ENCODE results near the gene CHMP1A.
"Not testable (repeated sequence)": the region's sequence is repeated elsewhere in the genome, so short reads cannot be mapped to it uniquely, and the experiment has no call there.

CHMP1A gene

DNA sequence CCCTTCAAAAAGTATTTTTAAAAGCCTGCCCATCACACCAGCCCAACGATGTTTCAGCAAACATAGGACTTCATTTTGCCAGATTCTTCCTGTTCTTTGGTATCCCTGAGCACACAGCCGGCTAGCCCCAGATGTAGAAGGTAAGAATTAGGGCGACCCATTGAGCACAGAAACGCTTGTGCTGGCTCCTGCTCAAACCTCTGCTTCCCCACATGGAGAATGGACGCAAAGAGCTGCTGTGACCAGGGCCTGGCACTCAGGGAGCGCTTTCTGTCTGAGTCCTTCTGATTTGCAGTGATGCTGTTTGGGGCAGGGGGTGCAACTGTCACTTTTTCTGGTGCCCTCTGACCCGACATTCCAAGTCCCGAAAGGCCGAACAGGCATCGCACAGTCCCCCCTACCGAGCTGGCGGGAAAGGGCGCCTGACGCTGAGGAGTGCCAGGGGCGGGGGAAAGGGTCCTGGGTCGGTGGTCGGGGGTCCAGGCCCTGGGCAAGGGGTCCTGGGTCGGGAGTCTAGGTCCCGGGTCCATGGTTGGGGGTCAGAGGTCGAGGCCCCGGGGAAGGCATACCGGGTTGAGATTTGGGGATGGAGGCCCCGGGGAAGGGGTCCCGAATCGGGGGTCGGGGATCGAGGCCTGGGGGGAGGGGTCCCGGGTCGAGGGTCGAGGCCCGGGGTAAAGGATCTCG, 930 bp downstream of the CHMP1A start:
- DNase-seq = no peak

DNA sequence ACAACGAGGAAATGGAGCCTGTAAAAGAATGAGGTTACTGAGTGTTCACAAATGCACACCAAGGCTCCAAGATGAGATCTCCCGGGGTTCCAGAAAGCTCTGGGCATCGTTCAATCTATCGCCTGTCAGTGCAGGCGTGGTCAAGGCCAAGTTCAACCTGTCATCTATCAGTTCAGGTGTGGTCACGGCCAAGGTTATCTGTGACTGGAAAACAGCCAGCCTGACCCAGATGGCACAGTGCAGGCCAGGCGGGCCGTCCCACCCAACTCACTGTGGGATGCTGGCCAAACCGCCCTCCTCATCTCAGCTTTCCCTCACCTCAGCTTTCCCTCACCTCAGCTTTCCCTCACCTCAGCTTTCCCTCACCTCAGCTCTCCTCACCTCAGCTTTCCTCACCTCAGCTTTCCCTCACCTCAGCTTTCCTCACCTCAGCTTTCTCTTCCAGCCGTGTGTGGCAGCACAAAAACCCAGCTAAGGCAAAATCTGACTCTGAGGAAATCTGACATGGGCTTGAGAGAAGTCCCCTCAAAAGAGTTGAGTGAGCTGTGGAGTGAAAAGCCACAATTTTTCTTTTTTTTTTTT, 2.4 kb downstream of the CHMP1A start:
- DNase-seq = no peak

DNA sequence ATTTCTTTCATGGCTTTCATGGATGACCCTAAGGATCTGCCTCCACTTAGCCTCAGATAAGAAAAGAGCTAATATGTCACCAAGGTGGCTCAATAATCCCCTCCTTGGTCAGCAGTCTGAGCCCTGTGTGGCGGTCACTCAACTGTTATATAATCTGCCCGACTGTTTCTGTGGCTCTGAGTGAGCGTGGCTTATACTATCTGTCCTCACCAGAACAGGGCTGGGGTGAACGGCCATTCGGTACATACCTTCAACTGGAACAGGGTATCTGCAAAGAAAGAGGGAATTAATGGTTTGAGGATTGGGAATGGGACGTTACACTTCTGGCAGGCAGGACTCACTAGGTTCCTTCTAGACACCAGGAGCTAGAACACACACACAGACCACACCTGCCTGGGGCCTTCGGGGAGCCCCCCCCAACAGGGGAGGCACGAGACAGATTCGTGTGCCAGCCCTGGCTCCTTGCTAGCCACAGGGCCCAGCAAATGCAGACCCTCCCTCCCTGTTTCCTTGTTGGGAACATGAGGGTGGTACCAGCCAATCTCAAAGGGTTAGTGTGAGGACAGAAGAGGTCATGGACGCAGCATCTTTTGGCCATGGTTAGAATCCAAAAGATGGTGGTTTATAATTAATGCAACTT, 3.7 kb downstream of the CHMP1A start:
- DNase-seq = no peak

DNA sequence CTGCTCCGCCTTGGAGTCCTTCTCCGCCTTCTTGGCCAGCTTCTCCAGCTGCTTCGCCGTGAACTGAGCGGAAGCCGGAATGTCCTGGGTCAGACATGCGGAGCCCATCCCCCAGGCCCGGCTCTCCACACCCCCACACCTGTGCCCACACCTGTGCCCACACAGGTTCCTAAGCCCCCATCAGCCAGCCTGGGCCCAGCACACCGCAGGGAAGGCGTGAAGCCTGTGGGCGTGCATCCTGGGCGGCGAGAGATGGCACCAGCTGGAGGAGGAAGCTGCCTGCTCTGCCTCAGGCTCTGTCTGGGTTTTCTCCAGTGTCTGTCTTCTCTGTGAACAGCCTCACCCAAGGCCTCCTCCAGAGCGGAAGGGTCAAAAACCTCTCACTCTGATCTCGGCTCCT, 5.9 kb downstream of the CHMP1A start:
- no peak for DNase-seq

DNA sequence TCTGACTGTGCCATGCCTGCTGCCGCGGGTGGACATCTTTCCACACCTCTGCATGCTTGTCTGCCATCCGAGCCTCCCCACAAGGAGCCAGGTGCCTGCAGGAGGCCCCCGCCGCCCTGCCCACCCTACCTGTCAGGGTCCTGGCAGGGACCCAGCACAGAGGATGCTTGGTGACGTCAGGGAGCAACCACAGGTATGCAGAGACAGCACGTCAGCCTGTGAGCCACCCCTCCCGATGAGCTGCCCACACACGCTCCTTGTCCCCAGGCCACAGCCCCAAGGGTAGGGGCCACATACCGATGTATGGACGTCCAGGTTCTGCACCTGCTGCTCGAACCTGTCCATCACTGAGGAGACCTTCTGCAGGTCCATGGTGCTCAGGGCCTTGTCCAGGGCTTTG, 10.6 kb downstream of the CHMP1A start:
- no peak for DNase-seq

DNA sequence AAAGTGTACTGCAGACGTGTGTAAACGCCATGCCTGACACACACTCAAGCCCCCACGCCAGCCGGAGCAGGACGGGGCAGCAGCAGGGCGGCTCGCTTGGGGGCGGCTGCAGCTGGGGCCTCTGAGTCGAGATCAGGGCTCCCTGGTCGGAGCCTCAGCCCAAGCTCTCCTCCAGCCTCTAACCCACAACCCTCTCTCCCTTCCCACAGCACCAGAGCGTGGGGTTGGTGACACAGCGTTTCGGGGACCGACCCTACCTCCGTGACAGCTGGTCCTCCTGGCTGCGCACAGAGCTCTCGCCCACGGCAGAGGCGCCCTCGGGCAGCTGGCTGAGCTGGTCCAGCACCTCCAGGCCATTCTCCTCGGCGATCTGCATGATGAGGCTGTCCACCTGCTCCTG, 11.2 kb downstream of the CHMP1A start:
- no peak for DNase-seq

DNA sequence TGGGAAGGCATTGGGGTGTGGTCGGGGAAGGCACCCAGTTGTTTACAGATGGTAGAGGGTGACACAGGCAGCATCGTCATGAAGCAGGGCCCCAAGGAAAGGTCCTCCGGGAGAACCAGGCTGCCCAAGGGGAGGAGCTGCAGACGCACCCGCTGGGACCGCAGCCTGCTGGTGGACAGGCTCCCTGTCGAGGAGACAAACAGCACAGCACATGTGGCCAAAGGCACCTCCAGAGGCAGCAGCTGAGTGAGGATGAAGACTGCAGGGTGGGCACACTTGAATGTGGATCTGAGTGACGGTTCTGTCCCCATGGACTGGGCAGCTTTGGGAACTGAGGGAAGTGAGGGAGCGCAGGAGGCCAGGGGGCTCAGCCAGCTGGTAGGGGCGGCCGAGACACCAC, 12.4 kb downstream of the CHMP1A start:
- DNase-seq = no peak

DNA sequence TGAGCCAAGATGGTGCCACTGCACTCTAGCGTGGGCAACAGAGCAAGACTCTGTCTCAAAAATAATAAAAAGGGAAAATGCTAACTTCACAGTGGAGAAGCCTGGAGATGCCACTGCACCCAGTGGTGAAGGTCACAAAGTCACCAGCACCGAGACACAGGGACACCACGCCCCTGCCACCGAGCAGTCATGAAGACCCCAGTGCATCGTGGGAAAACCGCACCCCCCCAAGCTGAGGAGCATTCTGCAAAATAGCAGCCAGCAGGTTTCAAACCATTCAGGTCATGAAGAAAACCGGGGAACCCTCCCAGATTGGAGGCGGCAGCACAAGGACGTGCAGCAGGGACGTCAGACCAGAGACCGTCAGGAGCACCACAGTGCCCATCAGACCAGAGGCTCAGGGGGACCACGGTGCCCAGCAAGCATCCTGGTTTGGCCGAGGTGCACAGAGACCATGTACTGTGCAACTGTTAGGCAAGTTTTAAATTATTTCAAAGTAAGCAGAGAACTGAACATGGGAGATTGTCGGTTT, 13.7 kb downstream of the CHMP1A start:
- no peak for DNase-seq

DNA sequence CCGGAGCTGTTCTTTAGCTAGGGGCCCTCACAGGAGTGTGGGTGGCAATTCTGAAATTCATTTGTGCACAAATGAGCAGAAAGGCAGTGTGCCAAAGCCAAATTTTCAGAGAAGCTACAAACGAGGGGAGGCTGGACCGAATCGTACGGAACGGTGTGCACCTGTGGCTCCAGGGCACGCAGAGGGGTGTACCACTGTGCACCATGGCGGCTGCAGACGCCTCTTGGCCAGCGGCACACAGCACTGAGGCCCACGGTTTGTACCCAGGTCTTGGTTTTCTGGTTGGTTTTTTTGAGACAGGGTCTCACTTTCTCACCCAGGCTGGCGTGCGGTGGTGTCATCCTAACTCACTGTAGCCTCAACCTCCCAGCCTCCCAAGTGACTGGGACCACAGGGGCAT, 14.9 kb downstream of the CHMP1A start:
- DNase-seq = no peak

DNA sequence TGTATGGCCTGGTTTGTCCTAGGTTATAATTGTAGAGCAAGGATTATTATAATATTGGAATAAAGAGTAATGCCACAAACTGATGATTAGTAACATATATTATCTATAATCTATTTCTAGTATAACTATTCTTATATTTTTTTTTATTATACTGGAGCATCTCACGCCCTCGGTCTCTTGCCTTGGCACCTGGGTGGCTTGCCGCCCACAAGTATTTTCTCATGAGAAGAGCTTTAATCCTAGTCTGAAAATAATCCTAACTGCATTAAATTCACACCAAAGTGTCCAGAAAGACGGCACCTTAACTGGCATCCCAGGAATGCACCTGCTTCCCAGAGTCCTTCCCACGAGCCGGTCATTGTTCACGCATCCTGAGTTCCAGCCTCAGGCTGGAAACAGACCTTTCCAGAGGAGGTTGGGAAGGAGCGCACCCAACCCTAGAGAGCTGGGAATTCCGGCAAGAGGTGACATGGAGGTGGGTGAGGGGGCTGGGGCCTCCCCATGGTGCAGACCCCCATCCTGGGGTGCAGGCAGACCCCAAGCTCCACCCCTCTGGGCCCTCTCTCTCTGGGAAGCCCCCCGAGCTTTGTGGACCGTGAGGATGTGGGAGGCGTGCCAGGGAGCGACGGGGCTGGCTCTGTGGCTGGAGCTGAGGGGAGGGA, 15.9 kb downstream of the CHMP1A start:
- no peak for DNase-seq

DNA sequence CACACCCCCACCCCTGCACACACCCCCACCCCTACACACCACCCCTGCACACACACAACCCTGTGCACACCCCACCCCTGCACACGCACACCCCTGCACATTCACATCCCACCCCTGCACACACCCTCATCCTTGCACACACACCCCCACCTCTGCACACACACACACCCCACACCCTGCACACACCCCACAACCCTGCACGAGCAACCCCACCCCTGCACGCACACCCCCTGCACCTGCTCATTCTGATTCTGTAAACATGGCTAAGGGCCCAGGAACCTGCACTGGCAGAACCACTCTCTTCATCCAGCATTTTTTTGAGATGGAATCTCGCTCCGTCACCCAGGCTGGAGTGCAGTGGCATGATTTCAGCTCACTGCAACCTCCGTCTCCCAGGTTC, 18.1 kb downstream of the CHMP1A start:
- no peak for DNase-seq

DNA sequence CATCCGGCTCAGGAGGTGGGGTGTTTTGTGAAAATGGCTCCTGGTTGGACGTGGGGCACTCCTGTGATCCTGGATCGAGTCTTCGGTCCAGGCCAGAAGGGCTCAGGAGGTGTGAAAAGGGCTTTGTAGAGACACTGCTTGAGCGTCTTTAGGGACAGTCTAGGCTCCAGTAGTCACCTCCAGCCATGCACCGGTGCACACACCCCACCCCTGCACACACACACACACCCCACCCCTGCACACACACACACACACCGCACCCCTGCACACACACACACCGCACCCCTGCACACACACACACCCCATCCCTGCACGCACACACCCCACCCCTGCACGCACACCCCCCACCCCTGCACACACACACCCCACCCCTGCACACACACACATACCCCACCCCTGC, 19.1 kb downstream of the CHMP1A start:
- DNase-seq = no peak

DNA sequence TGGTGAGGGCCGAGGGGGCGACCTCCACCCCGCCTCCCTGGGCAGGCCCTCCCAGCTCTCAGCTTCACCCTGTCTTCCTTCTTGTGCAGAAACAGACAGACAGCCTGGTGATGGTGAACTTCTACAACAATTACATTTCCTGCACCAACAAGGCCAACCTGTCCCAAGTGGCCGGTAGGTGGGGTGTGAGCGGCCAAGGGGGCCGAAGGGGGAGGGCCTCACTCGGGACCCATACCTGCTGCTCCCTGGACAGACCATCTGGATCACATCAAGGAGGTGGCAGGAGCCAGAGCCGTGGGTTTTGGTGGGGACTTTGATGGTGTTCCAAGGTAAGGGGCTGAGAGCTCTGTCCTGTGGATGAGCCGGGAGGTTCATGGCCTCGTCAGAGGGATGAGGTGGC, 20.1 kb downstream of the CHMP1A start:
- no peak for DNase-seq

DNA sequence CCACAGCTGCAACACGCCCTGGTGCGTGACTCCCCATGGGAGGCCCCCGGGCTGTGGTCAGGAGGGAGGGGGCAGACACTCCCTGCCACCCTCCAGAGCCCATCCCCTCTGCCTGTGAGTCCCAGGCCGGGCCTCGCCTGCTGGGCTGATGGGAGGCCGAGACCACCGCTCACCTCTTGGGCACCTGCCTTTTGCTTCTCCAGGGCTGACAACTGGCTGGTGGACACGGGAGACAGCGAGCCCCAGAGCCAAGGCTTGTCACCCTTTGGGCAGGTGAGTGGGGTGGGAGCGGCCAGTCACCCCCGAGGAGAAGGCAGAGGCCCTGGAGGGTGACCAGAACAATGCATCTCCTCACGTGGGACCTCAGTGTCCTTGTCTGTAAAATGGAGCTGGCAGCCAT, 20.8 kb downstream of the CHMP1A start:
- no peak for DNase-seq

DNA sequence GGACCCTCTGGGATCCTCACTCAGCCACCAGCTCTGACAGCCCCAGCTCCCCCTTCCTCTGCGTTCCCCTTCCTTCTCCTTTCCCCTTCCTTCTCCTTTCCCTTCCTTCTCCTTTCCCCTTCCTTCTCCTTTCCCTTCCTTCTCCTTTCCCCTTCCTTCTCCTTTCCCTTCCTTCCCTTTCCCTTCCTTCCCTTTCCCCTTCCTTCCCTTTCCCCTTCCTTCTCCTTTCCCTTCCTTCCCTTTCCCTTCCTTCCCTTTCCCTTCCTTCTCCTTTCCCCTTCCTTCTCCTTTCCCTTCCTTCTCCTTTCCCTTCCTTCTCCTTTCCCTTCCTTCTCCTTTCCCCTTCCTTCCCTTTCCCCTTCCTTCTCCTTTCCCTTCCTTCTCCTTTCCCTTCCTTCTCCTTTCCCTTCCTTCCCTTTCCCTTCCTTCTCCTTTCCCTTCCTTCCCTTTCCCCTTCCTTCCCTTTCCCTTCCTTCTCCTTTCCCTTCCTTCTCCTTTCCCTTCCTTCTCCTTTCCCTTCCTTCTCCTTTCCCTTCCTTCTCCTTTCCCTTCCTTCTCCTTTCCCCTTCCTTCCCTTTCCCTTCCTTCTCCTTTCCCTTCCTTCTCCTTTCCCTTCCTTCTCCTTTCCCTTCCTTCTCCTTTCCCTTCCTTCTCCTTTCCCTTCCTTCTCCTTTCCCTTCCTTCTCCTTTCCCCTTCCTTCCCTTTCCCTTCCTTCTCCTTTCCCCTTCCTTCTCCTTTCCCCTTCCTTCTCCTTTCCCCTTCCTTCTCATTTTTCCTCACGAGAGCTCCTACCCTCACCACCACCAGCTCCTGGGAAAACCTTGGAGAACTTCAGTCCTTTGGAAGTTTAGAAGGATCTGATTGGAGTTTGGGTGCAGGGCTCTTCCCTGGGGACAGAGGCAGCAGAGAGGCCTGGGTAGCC, 22.8 kb downstream of the CHMP1A start:
- DNase-seq = not testable (repeated sequence)

DNA sequence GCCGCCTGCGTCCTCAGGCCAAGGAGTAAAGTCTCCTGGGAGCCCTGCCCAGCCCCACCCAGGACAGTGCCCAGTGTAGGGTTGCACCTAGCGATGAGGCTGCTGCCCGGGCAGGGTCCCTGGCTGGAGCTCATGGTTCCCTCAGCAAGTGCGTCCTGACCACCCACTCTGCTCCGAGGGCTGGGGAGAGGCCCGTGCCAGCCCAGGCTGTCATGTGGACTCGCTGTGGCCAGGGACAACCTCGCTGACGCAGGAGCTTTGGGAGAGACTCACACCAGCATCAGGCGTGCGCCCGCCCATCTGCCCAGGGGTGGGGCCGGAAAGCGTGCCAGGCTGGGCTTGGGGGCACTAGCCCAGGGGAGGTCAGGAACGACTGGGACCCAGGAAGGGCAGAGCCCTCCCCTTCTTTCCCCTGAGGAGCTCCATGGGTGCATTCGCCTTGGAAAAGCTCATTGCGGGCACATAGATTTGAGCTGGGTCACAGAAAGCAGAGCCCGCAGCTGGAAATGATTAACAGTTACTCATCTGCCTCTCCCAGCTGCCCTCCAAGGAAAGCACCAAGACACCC, 24.4 kb downstream of the CHMP1A start:
- DNase-seq = no peak

DNA sequence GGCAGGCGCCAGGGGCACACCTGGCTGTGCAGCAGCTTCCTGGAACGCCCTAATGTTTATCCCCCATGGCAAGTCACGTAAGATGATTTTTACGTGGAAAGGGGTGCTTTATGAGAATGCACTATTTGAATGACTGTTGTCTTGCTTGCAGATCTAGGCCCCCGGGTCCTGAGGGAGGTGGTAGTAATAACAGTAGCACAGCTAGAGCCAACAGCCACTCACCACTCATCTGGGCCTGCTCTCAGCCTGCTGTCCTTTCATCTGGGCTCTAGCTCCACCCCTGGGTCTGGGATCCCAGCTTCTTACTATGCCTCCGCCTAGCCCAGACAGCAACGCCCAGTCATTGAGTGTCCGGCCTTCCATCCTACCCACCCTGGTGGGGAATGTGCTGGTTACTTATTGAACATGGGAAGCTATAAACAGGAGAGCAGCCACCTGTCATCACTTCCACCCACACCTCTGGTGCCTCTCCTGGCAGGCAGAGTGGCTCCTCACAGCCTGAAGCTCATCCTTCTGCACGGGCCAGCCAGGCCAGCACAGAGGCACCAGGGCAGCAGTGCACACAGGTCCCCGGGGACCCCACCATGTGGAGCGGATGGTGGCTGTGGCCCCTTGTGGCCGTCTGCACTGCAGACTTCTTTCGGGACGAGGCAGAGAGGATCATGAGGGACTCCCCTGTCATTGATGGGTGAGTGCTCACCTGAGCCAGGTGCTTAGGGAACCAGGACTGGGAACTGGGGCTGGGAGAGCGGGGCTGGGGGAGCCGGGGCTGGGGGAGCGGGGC, 27.5 kb downstream of the CHMP1A start:
- DNase-seq = no peak

DNA sequence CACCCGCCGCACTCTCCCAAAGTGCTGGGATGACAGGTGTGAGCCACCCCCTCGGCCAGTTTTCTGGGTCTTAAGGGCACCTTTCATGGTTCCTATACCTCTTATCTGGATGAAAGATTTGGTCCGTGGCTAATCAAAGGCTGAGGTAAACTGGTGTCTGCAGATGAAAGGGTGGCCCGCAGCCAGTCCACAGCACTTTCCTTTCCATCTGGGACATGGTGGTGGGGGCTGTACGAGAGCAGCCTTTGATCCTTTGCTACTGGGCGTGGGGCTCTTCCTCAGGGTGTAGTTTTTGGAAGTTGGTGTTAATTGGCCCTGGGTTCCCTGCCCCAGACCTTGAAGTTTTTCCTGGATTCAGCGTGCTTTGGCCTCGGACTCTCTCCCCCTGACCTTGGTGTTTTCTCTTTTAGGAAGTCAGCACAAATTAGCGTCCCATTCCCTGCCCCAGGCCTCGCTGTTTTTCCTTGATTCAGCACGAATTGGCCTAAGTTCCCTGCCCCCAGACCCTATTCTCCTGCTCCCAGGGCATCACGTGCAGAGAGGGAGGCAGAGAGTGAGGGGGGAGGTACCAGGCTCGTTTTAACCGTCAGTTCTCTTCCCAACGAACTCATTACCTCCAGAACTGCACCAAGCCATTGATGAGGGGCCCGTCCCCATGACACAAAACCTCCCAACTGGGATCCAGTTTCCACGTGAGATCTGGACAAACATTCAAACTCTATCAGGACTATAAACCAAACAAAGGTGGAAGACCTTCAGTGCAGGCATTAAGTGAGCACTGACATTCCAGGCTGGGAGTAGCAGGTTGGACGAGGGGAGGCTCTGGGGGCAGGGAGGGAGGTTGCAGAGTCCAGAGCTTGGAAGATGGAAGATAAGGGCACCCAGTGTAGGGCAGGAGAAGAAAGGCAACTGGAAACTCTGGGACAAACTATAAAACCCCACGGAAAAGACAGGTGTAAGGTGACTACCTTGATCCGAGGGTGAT, 32.4 kb downstream of the CHMP1A start:
- no peak for DNase-seq

DNA sequence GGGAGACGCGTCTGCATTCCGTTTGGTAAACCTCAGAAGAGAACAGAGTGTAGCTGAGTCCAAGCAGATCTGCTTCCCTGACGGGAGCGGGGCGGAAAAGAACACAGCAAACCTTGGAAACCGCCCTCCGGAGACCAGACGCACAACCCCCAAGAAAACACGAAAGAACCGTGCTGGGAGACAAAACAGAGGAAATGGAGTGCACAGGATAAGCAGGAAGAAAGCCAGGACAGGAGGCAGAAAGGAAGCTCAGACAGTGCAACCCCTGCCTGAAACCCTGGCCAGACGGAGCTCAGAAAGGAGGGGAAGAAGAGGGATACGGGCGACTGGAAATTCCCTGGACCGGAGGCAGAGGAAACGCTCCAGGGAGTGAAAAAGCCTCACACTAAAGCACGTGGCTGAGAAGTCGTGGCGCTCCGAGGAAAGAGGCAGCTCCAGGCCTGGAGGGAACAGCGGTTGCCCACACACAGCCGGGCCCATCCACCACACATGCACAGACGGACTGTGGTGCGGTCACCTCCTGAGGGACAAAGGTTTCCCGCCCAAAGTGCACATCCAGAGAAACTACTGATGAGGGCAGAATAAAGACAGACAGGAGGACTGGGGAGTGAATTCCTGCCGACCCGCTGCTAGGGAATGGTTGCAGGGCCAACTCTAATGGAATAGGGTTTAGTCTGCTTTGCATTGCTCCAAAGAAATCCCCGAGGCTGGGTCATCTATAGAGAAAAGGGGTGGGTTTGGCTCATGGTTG, 33.8 kb downstream of the CHMP1A start:
- no peak for DNase-seq

All from CD4-positive, alpha-beta T cell treated with Interferon alpha-2 for 1 hour (primary cell).